ENCODE results near the gene MAPK14. TPM values are rescaled to one million over a fixed set of nuclear protein-coding genes. Genes with fewer than 3 reads are reported as not detected.

MAPK14 gene
- total and polyA plus RNA-seq, 2 of the 4 experiments (the other 2 are of a cell fraction), result 28.4 to 74.4 TPM

DNA sequence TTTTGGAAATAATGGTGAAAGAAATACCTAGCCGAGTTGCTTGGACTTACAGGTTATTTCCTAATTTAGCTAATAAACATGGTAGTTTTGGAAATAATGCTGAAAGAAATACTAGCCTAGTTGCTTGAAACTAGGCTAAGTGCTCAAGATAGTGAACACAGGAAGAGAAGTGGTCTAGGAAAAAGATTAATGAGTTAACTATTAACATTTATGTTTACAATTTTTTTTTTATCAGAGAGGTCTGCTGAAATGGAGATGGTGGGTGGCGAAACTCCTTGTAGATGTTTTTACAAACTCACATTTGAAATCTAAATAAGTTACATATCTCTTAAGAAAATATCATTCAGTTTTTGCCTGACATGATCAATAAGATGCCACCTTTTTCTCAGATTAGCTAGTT, 39.2 kb downstream of the MAPK14 start:
- Histone ChIP-seq H3K27ac (ENCODE audit: insufficient read depth, low read length) (no peak overlapping the region), H3K14ac (replicated peaks; ENCODE audit: low read depth, low read length) (no peak overlapping the region), H2BK120ac (ENCODE audit: low read depth, low read length) (no peak overlapping the region), H2AK9ac (replicated peaks; ENCODE audit: low read depth, low read length, poor library complexity) (no peak overlapping the region), H3K4me1 (ENCODE audit: control insufficient read depth, insufficient read depth, low read length) (peaks cover 9% of the 10 kb centered on the region), H2AFZ (replicated peaks; ENCODE audit: low read length, poor library complexity) (no peak overlapping the region), H4K8ac (ENCODE audit: low read depth in 2 of 2, low read length in 2 of 2) (no peak overlapping the region), H3K36me3 (ENCODE audit: control insufficient read depth, insufficient read depth, low read length) (no peaks in the 10 kb centered on the region), H4K91ac (ENCODE audit: insufficient read depth, low read depth, low read length) (no peak overlapping the region), H2AK5ac (ENCODE audit: low read depth, low read length) (no peak overlapping the region), H2BK20ac (ENCODE audit: low read depth, low read length) (no peak overlapping the region), H3K18ac (ENCODE audit: low read depth, low read length) (no peak overlapping the region), H3K9me1 (ENCODE audit: insufficient read depth, low read length) (peaks cover 6% of the 10 kb centered on the region), H2BK15ac (ENCODE audit: low read depth, low read length) (no peak overlapping the region), H3K4me3 (ENCODE audit: insufficient read depth, low read depth, low read length) (no peak overlapping the region), H3K4me2 (ENCODE audit: low read depth, low read length) (no peak overlapping the region), H3K9ac (ENCODE audit: low read depth, low read length) (no peak overlapping the region), H2BK5ac (ENCODE audit: low read depth, low read length, poor library complexity, severe bottlenecking) (no peak overlapping the region), H4K5ac (ENCODE audit: low read depth, low read length) (no peak overlapping the region), H3K27me3 (ENCODE audit: control insufficient read depth, insufficient read depth, low read length) (no peaks in the 10 kb centered on the region), H3K9me3 (ENCODE audit: control insufficient read depth, insufficient read depth, low read length) (no peaks in the 10 kb centered on the region), H3K56ac (ENCODE audit: extremely low read depth, insufficient read depth, low read length) (no peak overlapping the region), H3K23ac (ENCODE audit: low read depth, low read length) (0 out of 2 replicates have a peak overlapping the region, but pooled peaks have one; percentile 45), H4K20me1 (ENCODE audit: insufficient read depth, low read length) (peaks cover 64% of the 10 kb centered on the region), H3K79me1 (ENCODE audit: low read depth in 1 of 2, low read length in 2 of 2) (peaks cover 31 to 77% of the 10 kb centered on the region in 2 experiments), H3K4ac (ENCODE audit: low read depth, low read length) (no peak overlapping the region)
- no peak for TF ChIP-seq NFE2L2 (IDR thresholded peaks at IDR 0.05; ENCODE audit: low read depth, low read length)
- no peak for TF ChIP-seq MAFK (IDR thresholded peaks at IDR 0.05; ENCODE audit: low read depth, low read length)
- no peak for TF ChIP-seq MAZ (IDR thresholded peaks at IDR 0.05; ENCODE audit: borderline replicate concordance, low read depth, low read length)
- TF ChIP-seq POLR2A (IDR thresholded peaks at IDR 0.05; ENCODE audit: low read depth, low read length), result no peak
- TF ChIP-seq FOS (IDR thresholded peaks at IDR 0.05; ENCODE audit: low read depth, low read length), result no peak
- TF ChIP-seq, protein P1, sequence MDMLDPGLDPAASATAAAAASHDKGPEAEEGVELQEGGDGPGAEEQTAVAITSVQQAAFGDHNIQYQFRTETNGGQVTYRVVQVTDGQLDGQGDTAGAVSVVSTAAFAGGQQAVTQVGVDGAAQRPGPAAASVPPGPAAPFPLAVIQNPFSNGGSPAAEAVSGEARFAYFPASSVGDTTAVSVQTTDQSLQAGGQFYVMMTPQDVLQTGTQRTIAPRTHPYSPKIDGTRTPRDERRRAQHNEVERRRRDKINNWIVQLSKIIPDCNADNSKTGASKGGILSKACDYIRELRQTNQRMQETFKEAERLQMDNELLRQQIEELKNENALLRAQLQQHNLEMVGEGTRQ (IDR thresholded peaks at IDR 0.05; ENCODE audit: low read depth, low read length), result no peak
- TF ChIP-seq BHLHE40 (IDR thresholded peaks at IDR 0.05; ENCODE audit: low read depth, low read length), result no peak
- TF ChIP-seq RAD21 (IDR thresholded peaks at IDR 0.05; ENCODE audit: low read length), result no peak
- no peak for TF ChIP-seq RCOR1 (IDR thresholded peaks at IDR 0.05; ENCODE audit: insufficient replicate concordance, low read length)
- TF ChIP-seq, protein P2, sequence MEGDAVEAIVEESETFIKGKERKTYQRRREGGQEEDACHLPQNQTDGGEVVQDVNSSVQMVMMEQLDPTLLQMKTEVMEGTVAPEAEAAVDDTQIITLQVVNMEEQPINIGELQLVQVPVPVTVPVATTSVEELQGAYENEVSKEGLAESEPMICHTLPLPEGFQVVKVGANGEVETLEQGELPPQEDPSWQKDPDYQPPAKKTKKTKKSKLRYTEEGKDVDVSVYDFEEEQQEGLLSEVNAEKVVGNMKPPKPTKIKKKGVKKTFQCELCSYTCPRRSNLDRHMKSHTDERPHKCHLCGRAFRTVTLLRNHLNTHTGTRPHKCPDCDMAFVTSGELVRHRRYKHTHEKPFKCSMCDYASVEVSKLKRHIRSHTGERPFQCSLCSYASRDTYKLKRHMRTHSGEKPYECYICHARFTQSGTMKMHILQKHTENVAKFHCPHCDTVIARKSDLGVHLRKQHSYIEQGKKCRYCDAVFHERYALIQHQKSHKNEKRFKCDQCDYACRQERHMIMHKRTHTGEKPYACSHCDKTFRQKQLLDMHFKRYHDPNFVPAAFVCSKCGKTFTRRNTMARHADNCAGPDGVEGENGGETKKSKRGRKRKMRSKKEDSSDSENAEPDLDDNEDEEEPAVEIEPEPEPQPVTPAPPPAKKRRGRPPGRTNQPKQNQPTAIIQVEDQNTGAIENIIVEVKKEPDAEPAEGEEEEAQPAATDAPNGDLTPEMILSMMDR (conservative IDR thresholded peaks at IDR 0.05; ENCODE audit: low read depth, low read length), result no peak
- TF ChIP-seq, protein P3, sequence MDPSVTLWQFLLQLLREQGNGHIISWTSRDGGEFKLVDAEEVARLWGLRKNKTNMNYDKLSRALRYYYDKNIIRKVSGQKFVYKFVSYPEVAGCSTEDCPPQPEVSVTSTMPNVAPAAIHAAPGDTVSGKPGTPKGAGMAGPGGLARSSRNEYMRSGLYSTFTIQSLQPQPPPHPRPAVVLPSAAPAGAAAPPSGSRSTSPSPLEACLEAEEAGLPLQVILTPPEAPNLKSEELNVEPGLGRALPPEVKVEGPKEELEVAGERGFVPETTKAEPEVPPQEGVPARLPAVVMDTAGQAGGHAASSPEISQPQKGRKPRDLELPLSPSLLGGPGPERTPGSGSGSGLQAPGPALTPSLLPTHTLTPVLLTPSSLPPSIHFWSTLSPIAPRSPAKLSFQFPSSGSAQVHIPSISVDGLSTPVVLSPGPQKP (IDR thresholded peaks at IDR 0.05; ENCODE audit: borderline replicate concordance, low read depth, low read length), result no peak
- no peak for TF ChIP-seq MXI1 (IDR thresholded peaks at IDR 0.05; ENCODE audit: borderline replicate concordance, low read depth, low read length)
- no peak for TF ChIP-seq SMC3 (IDR thresholded peaks at IDR 0.05; ENCODE audit: low read depth, low read length)
- WGBS, 2 experiments (ENCODE audit: extremely low coverage in 2 of 2, insufficient read length in 1 of 2), result no CpG with 5 or more reads among the region's 2 CpGs
- ATAC-seq (ENCODE audit: low read depth) (no peak), DNase-seq (no peak)
- dilution Hi-C loops (cut with HindIII; ENCODE audit: low sequenced_read_pairs, unreplicated experiment) (no loop called here), intact Hi-C loops (cut with micrococcal nuclease) (loop anchor here (5.0 kb wide), 1 partner anchor 40 kb away; the partner anchor contains the start of gene MAPK14), in situ Hi-C loops (cut with MboI; ENCODE audit: low sequenced_read_pairs) (no loop called here)
- POLR2A ChIA-PET (ENCODE audit: unreplicated experiment), result no interaction called here
- BruUV-seq (replicated peaks), result no TSS peak
- CTCF ChIA-PET, result interaction anchor here (0.6 kb wide), 1 partner anchor 108 kb away, joined by 3 read pairs; no protein-coding TSS in a partner anchor
